Common myeloid progenitor, CD34-positive (primary cell): ENCODE data around the gene NFIA.

Experiments
- CTCF ChIA-PET: fragments of 350-600 bp; sonication (Branson Sonifier 250); formaldehyde crosslinking; loops from one replicate; lab custom pipeline; 2021; ENCODE audit warnings: antibody characterized with exemption; lab: Charles Lee
- POLR2A ChIA-PET: fragments of 350-600 bp; sonication (Branson Sonifier 250); formaldehyde crosslinking; loops from one replicate; lab custom pipeline; 2021; ENCODE audit warnings: antibody characterized with exemption; lab: Charles Lee
- DNase-seq, 3 donors: peaks; one replicate each; pipeline versions ENCODE4 v3.0.0 to v3.0.0-alpha.2; 2013
- H3K27ac ChIP-seq, 2 experiments: 1 replicate in 1 of 2; 2 replicates in 1 of 2; pipeline ENCODE4 v1.7.0; 2013; ENCODE audit warnings: inconsistent platforms in 2 of 2, low read length in 2 of 2, mild to moderate bottlenecking in 2 of 2, low read depth in 1 of 2, moderate library complexity in 1 of 2; ENCODE audit not compliant: severe bottlenecking in 2 of 2, insufficient read depth in 1 of 2, poor library complexity in 1 of 2
- H3K27me3 ChIP-seq, 5 experiments: replicated peaks in 2 of 5; 1 replicate in 3 of 5; 2 replicates in 2 of 5; pipeline versions ENCODE4 v1.6.1 to v1.7.0; 2013; ENCODE audit warnings: low read length in 4 of 5, mild to moderate bottlenecking in 2 of 5, moderate library complexity in 2 of 5, inconsistent platforms in 1 of 5; ENCODE audit not compliant: insufficient read depth in 5 of 5, control insufficient read depth in 4 of 5
- H3K36me3 ChIP-seq, 4 experiments: 1 replicate in 2 of 4; 2 replicates in 2 of 4; pipeline versions ENCODE4 v1.6.1 to v1.7.0; 2013; ENCODE audit warnings: low read length in 3 of 4, control low read depth in 1 of 4, mild to moderate bottlenecking in 1 of 4; ENCODE audit not compliant: control insufficient read depth in 4 of 4, insufficient read depth in 4 of 4
- H3K4me1 ChIP-seq, 4 experiments: 1 replicate in 3 of 4; 2 replicates in 1 of 4; pipeline versions ENCODE4 v1.6.1 to v1.7.1; 2013; ENCODE audit warnings: low read length in 3 of 4, mild to moderate bottlenecking in 3 of 4, control low read depth in 1 of 4, inconsistent platforms in 1 of 4, moderate library complexity in 1 of 4; ENCODE audit not compliant: control insufficient read depth in 4 of 4, insufficient read depth in 4 of 4; ENCODE audit errors: control extremely low read depth in 1 of 4
- H3K4me3 ChIP-seq, 7 experiments: 1 replicate in 4 of 7; 2 replicates in 3 of 7; pipeline versions ENCODE4 v1.5.1 to v1.7.0; 2013; ENCODE audit warnings: mild to moderate bottlenecking in 7 of 7, low read length in 6 of 7, moderate library complexity in 6 of 7, inconsistent platforms in 2 of 7, low read depth in 2 of 7, control low read depth in 1 of 7; ENCODE audit not compliant: insufficient read depth in 4 of 7, control insufficient read depth in 1 of 7; ENCODE audit errors: extremely low read depth in 1 of 7
- H3K9me3 ChIP-seq, 5 experiments: 1 replicate in 4 of 5; 2 replicates in 1 of 5; pipeline versions ENCODE4 v1.6.1 to v1.7.1; 2013; ENCODE audit warnings: low read length in 4 of 5, mild to moderate bottlenecking in 2 of 5, inconsistent platforms in 1 of 5, low read depth in 1 of 5, moderate library complexity in 1 of 5; ENCODE audit not compliant: control insufficient read depth in 4 of 5, insufficient read depth in 2 of 5; ENCODE audit errors: control extremely low read depth in 1 of 5
- WGBS: methylation state at CpG from one replicate; pipeline ENCODE4 v1.1.5; 2013; ENCODE audit not compliant: insufficient coverage; 5-methylcytosine and 5-hydroxymethylcytosine counted together

Gene NFIA

DNA sequence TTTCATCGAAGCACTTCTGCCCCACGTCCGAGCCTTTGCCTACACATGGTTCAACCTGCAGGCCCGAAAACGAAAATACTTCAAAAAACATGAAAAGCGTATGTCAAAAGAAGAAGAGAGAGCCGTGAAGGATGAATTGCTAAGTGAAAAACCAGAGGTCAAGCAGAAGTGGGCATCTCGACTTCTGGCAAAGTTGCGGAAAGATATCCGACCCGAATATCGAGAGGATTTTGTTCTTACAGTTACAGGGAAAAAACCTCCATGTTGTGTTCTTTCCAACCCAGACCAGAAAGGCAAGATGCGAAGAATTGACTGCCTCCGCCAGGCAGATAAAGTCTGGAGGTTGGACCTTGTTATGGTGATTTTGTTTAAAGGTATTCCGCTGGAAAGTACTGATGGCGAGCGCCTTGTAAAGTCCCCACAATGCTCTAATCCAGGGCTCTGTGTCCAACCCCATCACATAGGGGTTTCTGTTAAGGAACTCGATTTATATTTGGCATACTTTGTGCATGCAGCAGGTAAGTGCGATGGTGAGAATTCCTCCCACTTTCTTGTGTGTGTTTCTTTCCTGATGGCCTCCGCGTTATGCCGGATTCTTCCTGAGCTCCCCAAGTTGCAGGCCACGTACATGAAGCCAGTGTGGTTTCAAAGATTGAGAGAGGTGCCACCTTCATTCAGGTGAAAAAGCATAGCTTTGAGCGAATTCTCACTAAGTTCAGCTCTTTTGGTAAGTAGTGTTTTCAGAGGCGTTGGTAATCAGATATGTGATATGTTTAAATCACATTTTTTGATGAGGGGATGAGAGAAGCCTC lies 6.0 kb downstream of the NFIA start:
- Histone ChIP-seq H3K4me3 (no peak overlapping the region), H3K4me1 (peaks cover 0 to 17% (median 8%) of the 10 kb centered on the region in 4 experiments), H3K27ac (no peak overlapping the region), H3K27me3 (no peaks in the 10 kb centered on the region), H3K9me3 (no peaks in the 10 kb centered on the region), H3K36me3 (peaks cover 0 to 19% (median 4%) of the 10 kb centered on the region in 4 experiments)
- no peak for DNase-seq
- CTCF ChIA-PET = interaction anchor here (1.5 kb wide), 1 partner anchor 9 kb away, joined by 3 read pairs; no protein-coding TSS in a partner anchor
- 97% methylated on average over 18 of the region's 25 CpGs for WGBS
- POLR2A ChIA-PET = no interaction called here

DNA sequence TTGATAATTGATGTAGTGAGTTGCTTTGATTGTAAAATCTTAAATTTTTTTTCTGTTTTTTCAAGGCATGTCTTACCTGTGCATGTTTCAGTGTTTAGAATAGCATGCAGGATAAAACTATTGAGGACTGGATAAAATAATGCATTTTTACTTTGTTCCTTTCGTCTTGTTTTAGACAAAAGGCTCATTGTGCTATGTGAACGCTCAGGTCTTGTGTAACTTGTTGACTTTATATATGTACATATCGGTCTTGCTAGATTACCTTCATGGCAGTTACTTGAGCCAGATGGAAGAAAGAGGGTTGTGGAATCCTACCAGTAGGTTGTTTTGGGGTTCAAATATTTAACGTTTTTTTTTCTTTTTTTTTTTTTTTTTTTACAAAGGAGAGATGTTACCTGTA lies 7.0 kb downstream of the NFIA start:
- DNase-seq = no peak
- H3K4me1 ChIP-seq = peaks cover 0 to 11% (median 2%) of the 10 kb centered on the region in 4 experiments
- no peaks in the 10 kb centered on the region for H3K9me3 ChIP-seq
- H3K27me3 ChIP-seq = no peaks in the 10 kb centered on the region
- H3K36me3 ChIP-seq = peaks cover 0 to 19% (median 4%) of the 10 kb centered on the region in 4 experiments
- WGBS = 100% methylated on average over 2 of the region's 4 CpGs
- POLR2A ChIA-PET = no interaction called here
- H3K4me3 ChIP-seq = no peak overlapping the region
- CTCF ChIA-PET = interaction anchor here (1.5 kb wide), 1 partner anchor 8 kb away, joined by 3 read pairs; no protein-coding TSS in a partner anchor
- H3K27ac ChIP-seq = no peak overlapping the region

DNA sequence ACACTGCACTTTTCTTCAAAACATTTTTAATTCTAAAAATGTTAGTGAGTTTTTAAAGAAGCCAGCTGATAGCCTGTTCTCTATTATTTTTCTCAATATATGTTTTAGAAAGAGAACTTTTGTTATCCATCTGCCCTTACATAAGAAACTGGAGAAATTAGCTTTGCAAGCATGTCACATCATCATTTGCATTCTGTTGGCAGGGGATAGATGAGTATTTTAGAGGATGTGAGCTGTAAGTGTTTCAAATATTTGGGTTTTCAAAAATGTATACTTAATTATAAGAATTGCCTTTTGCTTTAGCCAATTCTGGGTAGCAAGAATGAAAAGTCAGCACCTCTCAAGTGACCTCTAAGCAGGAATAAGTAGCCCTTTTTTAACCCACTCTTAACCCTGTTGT lies 7.4 kb downstream of the NFIA start:
- DNase-seq = no peak
- POLR2A ChIA-PET = no interaction called here
- no peaks in the 10 kb centered on the region for H3K9me3 ChIP-seq
- H3K27me3 ChIP-seq = no peaks in the 10 kb centered on the region
- H3K4me3 ChIP-seq = no peak overlapping the region
- CTCF ChIA-PET = interaction anchor here (1.5 kb wide), 1 partner anchor 8 kb away, joined by 3 read pairs; no protein-coding TSS in a partner anchor
- H3K4me1 ChIP-seq = peaks cover 0 to 7% (median under 1%) of the 10 kb centered on the region in 4 experiments
- H3K36me3 ChIP-seq = peaks cover 0 to 19% (median 4%) of the 10 kb centered on the region in 4 experiments
- no peak overlapping the region for H3K27ac ChIP-seq

DNA sequence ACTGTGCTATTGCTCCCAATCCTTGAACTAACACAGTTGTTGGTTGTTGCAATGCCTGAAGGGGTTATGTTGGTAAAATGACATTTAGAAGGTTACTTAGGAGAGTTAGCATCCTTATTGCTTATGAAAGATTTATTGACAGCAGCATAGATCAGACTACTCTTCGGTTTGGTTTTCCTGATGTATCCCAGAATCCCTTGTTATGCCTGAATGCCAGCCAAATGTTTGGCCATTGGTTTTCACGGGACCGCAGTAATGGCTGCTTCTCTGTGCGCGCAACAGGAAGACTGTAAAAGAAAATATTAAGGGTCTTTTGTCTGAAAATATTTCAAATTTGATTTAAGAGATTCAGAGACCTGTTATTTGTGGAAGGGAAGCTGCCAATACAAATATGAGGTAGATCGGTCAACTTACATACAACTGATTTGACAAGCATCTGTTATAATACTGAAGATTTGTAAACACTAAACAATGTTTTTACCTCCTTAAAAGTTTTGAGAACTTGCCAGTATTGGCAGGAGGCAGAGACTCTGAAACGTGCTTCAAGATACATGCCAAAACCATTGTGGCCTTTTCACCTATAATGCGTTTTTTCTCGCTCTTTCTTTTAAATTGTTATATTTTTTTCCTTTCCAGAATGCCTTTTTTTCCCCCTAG lies 8.3 kb downstream of the NFIA start:
- Histone ChIP-seq H3K4me1 (peaks cover 0 to 6% (median 0%) of the 10 kb centered on the region in 4 experiments), H3K9me3 (no peaks in the 10 kb centered on the region), H3K27ac (no peak overlapping the region), H3K36me3 (peaks cover 0 to 19% (median 4%) of the 10 kb centered on the region in 4 experiments), H3K27me3 (no peaks in the 10 kb centered on the region), H3K4me3 (no peak overlapping the region)
- 98% methylated on average over 4 of the region's 9 CpGs for WGBS
- DNase-seq = no peak
- ChIA-PET POLR2A (no interaction called here), CTCF (no interaction called here)

DNA sequence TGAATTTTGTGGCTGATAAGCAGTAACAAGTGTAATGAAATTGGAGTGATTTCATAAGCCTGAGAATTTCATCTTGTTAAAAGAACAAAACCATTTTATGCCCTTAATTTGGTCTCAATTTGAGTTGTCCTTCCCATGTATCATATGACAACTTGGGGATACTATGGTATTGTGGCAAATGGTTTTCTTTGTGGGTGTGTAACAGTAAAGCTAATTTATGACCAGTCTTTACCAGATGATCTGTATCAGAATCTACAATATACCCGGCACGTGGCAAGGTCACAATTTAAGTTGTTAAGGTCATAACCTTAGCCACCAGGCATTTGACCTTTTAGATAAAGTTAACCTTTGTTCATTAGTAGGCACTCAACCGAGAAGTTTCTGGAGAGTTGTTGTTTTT lies 9.1 kb downstream of the NFIA start:
- DNase-seq = no peak
- Histone ChIP-seq H3K27ac (no peak overlapping the region), H3K9me3 (no peaks in the 10 kb centered on the region), H3K4me3 (no peak overlapping the region), H3K36me3 (peaks cover 0 to 19% (median 4%) of the 10 kb centered on the region in 4 experiments), H3K27me3 (no peaks in the 10 kb centered on the region), H3K4me1 (peaks cover 0 to 3% (median 0%) of the 10 kb centered on the region in 4 experiments)
- 100% methylated on average over 2 of the region's 3 CpGs for WGBS
- ChIA-PET CTCF (no interaction called here), POLR2A (no interaction called here)

DNA sequence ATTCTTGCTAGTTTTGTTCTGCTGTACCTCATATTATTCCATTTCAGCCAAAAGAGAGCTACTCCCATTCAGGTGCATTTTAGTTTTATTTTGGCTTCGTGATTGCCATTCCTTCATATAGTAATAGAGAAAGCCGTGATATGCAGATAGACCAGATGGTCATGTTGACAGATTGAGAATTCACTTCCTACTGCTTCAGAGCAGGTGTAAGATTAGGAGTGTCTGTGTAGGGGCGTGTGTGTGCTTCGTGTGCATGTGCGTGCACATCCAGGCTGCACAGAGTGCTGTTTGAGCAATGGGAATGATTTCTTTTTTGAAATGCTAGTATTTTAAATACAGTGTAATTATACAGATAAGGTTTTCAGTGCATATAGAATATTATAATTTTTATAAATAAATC lies 10.3 kb downstream of the NFIA start:
- no peak for DNase-seq
- CTCF ChIA-PET = no interaction called here
- 82% methylated on average over 2 of the region's 5 CpGs for WGBS

More for the DNA sequence above, 10.3 kb downstream of the NFIA start:
- H3K36me3 ChIP-seq = peaks cover 0 to 19% (median 4%) of the 10 kb centered on the region in 4 experiments
- no peak overlapping the region for H3K27ac ChIP-seq
- POLR2A ChIA-PET = no interaction called here
- H3K27me3 ChIP-seq = no peaks in the 10 kb centered on the region
- H3K9me3 ChIP-seq = no peaks in the 10 kb centered on the region
- no peak overlapping the region for H3K4me3 ChIP-seq
- H3K4me1 ChIP-seq = peaks cover 0 to 5% (median 0%) of the 10 kb centered on the region in 4 experiments
